ENCODE measurements around the gene GDPD1. TPM values are rescaled to one million over a fixed set of nuclear protein-coding genes. Genes with fewer than 3 reads are reported as not detected.
"Not testable (repeated sequence)": the region's sequence is repeated elsewhere in the genome, so short reads cannot be mapped to it uniquely, and the experiment has no call there.

GDPD1 gene
- 1.6 and 2.5 TPM in 2 replicates for total RNA-seq

- intact Hi-C loops (cut with micrococcal nuclease): loop anchor here (1.0 to 5.0 kb wide), 5 partner anchors 10 to 703 kb away; partner anchors contain the start of genes PRR11, SKA2, SMG8 and TRIM37
Observed at GRCh38 chr17:59220328-59221158, at the start of gene GDPD1. Gene GDPD1 (plus strand): TSS chr17:59220511. CDS start chr17:59220610, 99 bp downstream.

- intact Hi-C loops (cut with micrococcal nuclease): no loop called here
Observed at GRCh38 chr17:59172436-59173004, 47.8 kb upstream of the GDPD1 start.

GRCh38 chr17:59174671-59175070, 45.6 kb upstream of the GDPD1 start:
- intact Hi-C loops (cut with micrococcal nuclease): no loop called here

GRCh38 chr17:59175076-59175475, 45.2 kb upstream of the GDPD1 start:
- intact Hi-C loops (cut with micrococcal nuclease): no loop called here

- intact Hi-C loops (cut with micrococcal nuclease): no loop called here
Observed at GRCh38 chr17:59178266-59178985, 41.9 kb upstream of the GDPD1 start.

DNA sequence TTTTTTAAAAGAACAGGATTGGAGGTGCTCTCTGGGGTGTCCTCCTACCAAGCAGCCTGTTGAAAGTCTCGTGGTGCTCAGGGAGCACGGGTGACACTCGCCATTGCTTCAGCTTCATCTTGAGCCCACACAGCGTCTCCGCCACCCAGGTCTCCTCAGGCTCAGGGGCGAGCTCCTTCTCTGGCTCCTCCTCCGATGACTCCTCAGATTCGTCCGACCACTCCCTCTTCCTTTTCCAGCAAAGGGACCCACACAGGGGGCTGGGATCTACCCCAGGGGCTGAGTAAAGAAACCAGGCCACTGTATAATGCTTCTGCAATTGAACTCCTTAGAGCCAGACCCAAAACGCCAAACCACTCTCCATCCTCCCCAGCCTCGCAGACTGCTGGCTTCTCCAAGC, 40.7 kb upstream of the GDPD1 start:
- intact Hi-C loops (cut with micrococcal nuclease): not testable (repeated sequence)

DNA sequence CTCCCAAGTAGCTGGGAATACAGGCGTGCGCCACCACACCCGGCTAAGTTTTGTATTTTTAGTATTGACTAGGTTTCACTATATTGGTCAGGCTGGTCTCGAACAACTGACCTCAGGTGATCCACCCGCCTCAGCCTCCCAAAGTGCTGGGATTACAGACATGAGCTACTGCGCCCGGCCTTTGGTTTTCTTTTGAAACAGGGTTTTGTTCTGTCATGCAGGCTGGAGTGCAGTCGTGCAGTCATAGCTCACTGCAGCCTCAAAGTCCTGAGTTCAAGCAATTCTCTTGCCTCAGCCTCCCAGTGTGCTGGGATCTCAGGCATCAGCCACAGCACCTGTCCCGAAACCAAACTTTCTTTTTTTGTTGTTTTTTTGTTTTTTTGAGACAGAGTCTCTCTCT, 39.7 kb upstream of the GDPD1 start:
- intact Hi-C loops (cut with micrococcal nuclease): no loop called here

GRCh38 chr17:59181481-59181880, 38.8 kb upstream of the GDPD1 start:
- intact Hi-C loops (cut with micrococcal nuclease): no loop called here

DNA sequence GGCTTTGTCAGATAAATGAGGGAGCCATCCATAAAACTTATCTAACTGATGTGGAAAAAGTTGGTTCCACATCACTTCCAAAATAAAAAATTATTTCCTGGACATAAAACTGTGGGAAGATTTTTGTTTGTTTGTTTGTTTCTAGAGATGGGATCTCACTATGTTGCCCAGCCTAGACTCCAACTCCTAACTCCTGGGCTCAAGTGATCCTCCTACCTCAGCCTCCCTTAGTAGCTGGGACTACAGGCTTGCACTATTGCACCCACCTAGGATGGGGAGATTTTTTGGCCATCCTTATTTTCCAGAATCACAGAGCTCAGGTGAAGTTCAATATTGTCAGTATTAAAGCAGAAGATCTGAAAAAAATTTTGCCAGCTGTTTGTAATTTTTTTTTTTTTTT, 34.3 kb upstream of the GDPD1 start:
- intact Hi-C loops (cut with micrococcal nuclease): no loop called here

GRCh38 chr17:59186850-59187249, 33.5 kb upstream of the GDPD1 start:
- intact Hi-C loops (cut with micrococcal nuclease): no loop called here

- intact Hi-C loops (cut with micrococcal nuclease): no loop called here
Observed at GRCh38 chr17:59190806-59191205, 29.5 kb upstream of the GDPD1 start.

GRCh38 chr17:59193336-59193862, 26.9 kb upstream of the GDPD1 start:
- intact Hi-C loops (cut with micrococcal nuclease): no loop called here

DNA sequence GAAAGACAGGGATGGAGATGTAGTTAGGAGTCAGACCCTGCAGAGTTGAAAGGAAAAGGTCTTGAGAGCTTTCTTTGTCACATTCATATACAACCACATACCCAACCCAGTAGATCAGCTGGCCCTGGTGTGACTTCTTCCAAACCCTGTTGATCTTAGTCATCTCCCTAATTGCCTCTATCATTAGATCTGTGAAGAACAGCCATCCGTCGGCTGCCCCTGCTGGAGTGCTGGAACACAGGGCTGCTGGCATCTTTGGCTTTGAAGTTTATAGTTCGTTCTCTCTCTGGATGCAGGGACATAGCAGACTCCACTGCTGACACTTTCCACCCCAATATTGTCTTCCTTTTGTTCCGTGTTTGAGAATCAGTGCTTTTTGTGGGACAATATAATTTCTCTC, 20.9 kb upstream of the GDPD1 start:
- intact Hi-C loops (cut with micrococcal nuclease): no loop called here

- intact Hi-C loops (cut with micrococcal nuclease): no loop called here
Observed at GRCh38 chr17:59202320-59202719, 18.0 kb upstream of the GDPD1 start.

DNA sequence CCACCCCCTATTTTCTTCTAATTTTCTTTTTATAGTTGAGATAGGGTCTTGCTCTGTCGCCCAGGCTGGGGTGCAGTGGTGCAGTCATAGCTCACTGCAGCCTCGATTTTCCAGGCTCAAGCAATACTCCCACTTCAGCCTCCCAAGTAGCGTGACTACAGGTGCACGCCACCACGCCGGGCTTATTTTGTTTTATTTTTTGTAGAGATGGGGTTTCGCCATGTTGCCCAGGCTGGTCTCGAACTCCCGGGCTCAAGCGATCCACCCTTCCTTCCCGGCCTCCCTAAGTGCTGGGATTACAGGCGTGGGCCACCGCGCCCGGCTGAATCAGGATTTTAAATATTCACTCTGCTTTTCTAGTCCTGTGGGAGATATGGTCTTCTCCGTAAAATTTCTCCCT, 941 bp upstream of the GDPD1 start:
- intact Hi-C loops (cut with micrococcal nuclease): no loop called here

DNA sequence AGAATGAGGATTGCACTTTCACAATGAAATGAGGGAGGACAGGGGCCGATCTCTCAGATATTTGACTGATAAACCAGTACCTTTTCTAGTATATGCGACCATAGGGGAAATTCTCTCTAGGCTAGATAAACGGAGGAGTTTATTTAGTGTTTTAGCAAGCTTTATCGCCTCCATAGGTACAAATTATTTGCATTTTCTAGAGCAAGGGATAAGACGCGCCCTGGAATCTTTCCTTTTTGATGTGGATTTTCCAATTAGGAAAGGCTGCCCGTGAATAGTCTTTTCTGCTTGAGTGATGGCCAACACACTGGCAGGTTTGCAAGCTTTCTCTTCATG, 351 bp upstream of the GDPD1 start:
- intact Hi-C loops (cut with micrococcal nuclease): loop anchor here (1.0 to 5.0 kb wide), 5 partner anchors 10 to 703 kb away; partner anchors contain the start of genes PRR11, SKA2, SMG8 and TRIM37

- intact Hi-C loops (cut with micrococcal nuclease): loop anchor here (2.0 to 5.0 kb wide), 2 partner anchors 67 to 704 kb away; partner anchors contain the start of genes PRR11 and SKA2
Observed at GRCh38 chr17:59221159-59221847, 992 bp downstream of the GDPD1 start.

- intact Hi-C loops (cut with micrococcal nuclease): loop anchor here (5.0 kb wide), 1 partner anchor 707 kb away; no protein-coding TSS in a partner anchor
Observed at GRCh38 chr17:59223813-59224212, 3.5 kb downstream of the GDPD1 start.

- intact Hi-C loops (cut with micrococcal nuclease): not testable (repeated sequence)
Observed at GRCh38 chr17:59228588-59228987, 8.3 kb downstream of the GDPD1 start.

- intact Hi-C loops (cut with micrococcal nuclease): no loop called here
Observed at GRCh38 chr17:59230764-59231163, 10.5 kb downstream of the GDPD1 start.

GRCh38 chr17:59234631-59235030, 14.3 kb downstream of the GDPD1 start:
- intact Hi-C loops (cut with micrococcal nuclease): no loop called here

Data from T-helper 2 cell treated with Interferon-gamma antibody and Interleukin-4, amounts not matched to agents 100 ng/mL and 5 ng/mL, for 36 hours (primary cell).